ENCODE data around the gene ARFGEF2.
"Not testable (repeated sequence)": the region's sequence is repeated elsewhere in the genome, so short reads cannot be mapped to it uniquely, and the experiment has no call there.

Gene ARFGEF2

GRCh38 chr20:48971956-48972355 lies 50.4 kb downstream of the ARFGEF2 start:
- DNase-seq (ENCODE audit: low read depth), result no peak
- no peak overlapping the region for H3K4me3 ChIP-seq (ENCODE audit: low read depth, low read length)
- TF ChIP-seq CTCF (conservative IDR thresholded peaks at IDR 0.05; ENCODE audit: low read depth, low read length), result no peak

DNA sequence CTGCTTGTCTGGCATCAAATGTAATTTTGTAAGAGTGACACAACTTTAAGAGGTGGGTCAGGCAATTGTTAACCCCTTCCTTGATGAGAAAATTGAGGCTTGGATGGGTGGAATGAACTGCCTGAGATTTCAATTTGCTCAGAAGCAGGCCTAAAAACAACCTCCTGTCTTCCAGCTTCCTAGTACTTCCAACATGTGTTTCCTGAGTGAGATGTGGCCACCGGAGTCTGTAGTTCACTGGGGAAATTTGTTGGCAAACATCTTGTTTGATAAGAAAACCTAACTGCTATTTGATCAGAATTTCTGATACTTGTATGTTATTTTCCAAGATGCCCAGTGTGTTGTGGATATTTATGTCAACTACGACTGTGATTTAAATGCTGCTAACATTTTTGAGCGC lies 51.3 kb downstream of the ARFGEF2 start:
- DNase-seq (ENCODE audit: low read depth), result no peak
- no peak overlapping the region for H3K4me3 ChIP-seq (ENCODE audit: low read depth, low read length)
- TF ChIP-seq CTCF (conservative IDR thresholded peaks at IDR 0.05; ENCODE audit: low read depth, low read length), result no peak

GRCh38 chr20:48975955-48976354 lies 54.4 kb downstream of the ARFGEF2 start:
- H3K4me3 ChIP-seq (ENCODE audit: low read depth, low read length), result no peak overlapping the region
- DNase-seq (ENCODE audit: low read depth), result no peak
- TF ChIP-seq CTCF (conservative IDR thresholded peaks at IDR 0.05; ENCODE audit: low read depth, low read length), result no peak

GRCh38 chr20:48979980-48980379 lies 58.5 kb downstream of the ARFGEF2 start:
- not testable (repeated sequence) for DNase-seq (ENCODE audit: low read depth); H3K4me3 ChIP-seq (ENCODE audit: low read depth, low read length)

DNA sequence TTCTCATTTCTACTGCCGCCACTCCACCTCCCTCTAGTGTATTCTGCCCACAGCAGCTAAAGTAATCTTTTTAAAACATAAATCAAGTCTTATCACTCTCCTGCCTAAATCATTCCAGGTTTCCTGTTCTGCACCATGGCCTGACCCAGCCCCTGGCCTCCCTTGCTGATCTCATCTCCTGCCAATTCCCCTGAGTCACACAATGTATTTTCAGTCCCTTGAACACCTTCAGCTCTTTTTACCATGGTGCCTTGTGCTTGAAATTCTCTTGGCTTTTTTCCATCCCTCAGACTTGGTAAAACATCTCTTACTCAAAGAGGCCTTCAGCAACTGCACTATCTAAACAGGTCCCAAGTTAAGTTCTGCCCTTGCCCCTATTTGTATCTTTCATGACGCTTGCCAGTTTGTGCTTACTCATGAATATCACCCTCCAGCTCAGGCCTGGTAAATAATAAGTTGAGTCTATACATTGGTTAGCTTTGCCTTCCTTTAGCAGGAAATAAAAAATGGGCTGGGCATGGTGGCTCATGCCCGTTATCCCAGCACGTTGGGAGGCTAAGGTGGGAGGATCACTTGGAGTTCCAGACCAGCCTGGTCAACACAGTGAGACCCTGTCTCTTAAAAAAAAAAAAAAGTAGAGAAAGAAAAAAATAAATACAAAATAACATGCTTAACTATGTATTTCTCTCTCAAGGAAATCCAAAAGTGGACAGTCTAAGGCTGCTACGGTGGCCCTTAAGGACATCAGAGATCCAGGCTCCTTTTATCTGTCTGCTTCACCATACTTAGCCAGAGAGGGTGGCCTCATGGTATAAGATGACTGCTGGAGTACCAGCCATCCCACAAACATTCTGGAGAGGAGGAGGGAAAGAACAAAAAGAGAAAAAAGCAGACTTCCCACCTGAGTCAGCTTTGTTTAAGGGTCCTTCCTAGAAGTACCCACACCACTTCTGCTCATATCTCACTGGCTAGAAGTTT lies 62.2 kb downstream of the ARFGEF2 start:
- peak; percentile 79 for DNase-seq (ENCODE audit: low read depth)
- no peak for TF ChIP-seq CTCF (conservative IDR thresholded peaks at IDR 0.05; ENCODE audit: low read depth, low read length)
- H3K4me3 ChIP-seq (ENCODE audit: low read depth, low read length), result no peak overlapping the region

GRCh38 chr20:48984575-48985219 lies 63.2 kb downstream of the ARFGEF2 start:
- peak; percentile 60 for DNase-seq (ENCODE audit: low read depth)

More at GRCh38 chr20:48984575-48985219, 63.2 kb downstream of the ARFGEF2 start:
- H3K4me3 ChIP-seq (ENCODE audit: low read depth, low read length), result no peak overlapping the region
- peak; percentile 10 for TF ChIP-seq CTCF (conservative IDR thresholded peaks at IDR 0.05; ENCODE audit: low read depth, low read length)

Measured in choroid plexus epithelial cell (primary cell).